ENCODE results near the gene ABTB2.

Gene ABTB2

GRCh38 chr11:34176751-34177209 lies 181.0 kb downstream of the ABTB2 start:
- in situ Hi-C loops (cut with MboI; ENCODE audit: low sequenced_read_pairs) = no loop called here

GRCh38 chr11:34175284-34176019 lies 182.4 kb downstream of the ABTB2 start:
- in situ Hi-C loops (cut with MboI; ENCODE audit: low sequenced_read_pairs) = no loop called here

DNA sequence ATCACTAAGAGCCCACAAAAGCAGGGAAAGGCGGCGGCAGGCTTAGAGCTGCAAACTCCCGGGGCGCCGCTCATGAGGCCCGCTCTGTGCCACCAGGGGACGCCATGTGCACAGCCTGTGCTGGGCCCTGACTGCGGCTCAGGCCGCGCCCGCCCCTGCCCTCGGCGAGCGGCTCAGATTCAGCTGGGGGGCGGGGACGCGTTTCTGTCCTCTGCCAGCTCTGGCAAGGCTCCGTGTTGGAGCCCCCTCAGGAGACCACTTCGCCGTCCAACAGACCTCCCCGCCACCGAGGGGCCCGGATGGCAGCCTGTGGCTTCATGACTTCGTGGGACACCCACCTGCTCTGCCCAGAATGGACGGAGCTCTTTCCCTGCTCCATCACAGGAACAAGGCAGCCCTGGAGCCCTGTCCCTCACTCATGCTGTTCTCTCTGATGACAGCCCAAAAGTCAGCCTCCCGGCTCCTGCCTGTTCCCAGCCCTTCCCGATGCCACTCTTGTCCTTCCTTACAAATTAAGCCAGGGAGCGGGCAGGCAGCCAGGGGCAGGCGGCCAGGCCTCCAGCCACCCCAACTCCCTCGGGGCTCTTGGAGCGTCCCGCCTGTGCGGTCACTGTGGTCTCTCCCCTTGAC lies 183.3 kb downstream of the ABTB2 start:
- in situ Hi-C loops (cut with MboI; ENCODE audit: low sequenced_read_pairs) = no loop called here

- in situ Hi-C loops (cut with MboI; ENCODE audit: low sequenced_read_pairs) = no loop called here
These were observed 184.8 kb downstream of the ABTB2 start for GRCh38 chr11:34173050-34173449.

GRCh38 chr11:34169686-34170085 lies 188.1 kb downstream of the ABTB2 start:
- in situ Hi-C loops (cut with MboI; ENCODE audit: low sequenced_read_pairs) = no loop called here

- in situ Hi-C loops (cut with MboI; ENCODE audit: low sequenced_read_pairs) = no loop called here
These were observed 189.0 kb downstream of the ABTB2 start for GRCh38 chr11:34168642-34169420.

GRCh38 chr11:34167961-34168360 lies 189.8 kb downstream of the ABTB2 start:
- in situ Hi-C loops (cut with MboI; ENCODE audit: low sequenced_read_pairs) = no loop called here

DNA sequence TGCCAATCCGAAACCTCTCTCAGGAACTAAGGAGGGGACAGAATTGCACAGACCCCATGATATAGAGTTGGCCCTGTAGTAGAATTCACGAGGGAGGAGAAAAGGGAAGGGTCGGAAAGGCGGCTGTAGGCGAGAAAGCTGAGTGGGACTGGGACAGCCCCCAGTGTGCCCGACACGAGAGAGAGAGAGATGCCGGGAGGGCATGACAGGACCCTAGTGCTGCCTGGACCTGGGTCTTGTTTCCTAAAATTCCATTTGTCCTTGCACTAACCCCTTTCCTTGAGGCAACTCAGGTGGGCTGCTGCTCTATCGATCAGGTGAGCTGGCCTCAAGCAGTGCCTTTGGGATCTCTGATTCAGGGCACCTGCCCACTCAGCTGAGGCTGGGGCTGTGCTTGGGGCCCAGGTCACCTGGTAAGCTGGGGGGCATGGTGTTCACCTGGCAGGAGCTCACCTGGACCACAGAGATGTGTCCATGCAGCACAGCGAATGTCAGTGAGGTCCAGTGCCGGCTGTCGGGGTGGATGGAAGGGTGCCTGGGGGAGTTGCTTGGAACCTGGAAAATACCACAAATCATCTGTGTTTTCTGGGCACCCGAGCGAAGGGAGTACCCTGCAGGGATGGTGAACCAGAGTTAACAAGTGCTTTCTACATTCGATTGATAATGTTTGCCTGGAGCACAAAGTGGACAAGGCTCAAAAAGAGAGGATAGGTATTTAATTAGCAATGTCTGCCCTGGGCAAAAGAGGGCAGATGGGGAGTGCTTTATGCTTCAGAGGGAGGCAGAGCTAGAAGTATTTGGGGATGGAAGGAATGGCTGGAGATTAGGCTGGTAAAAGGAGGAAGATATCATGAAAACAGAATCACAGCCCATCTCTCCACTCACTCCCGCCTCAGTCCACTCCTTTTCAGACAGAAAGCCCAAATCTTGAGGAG lies 190.7 kb downstream of the ABTB2 start:
- in situ Hi-C loops (cut with MboI; ENCODE audit: low sequenced_read_pairs) = no loop called here

- in situ Hi-C loops (cut with MboI; ENCODE audit: low sequenced_read_pairs) = no loop called here
These were observed 191.8 kb downstream of the ABTB2 start for GRCh38 chr11:34165786-34166555.

- in situ Hi-C loops (cut with MboI; ENCODE audit: low sequenced_read_pairs) = no loop called here
These were observed 192.7 kb downstream of the ABTB2 start for GRCh38 chr11:34165121-34165520.

GRCh38 chr11:34162856-34163255 lies 195.0 kb downstream of the ABTB2 start:
- in situ Hi-C loops (cut with MboI; ENCODE audit: low sequenced_read_pairs) = no loop called here

GRCh38 chr11:34162493-34162820 lies 195.4 kb downstream of the ABTB2 start:
- in situ Hi-C loops (cut with MboI; ENCODE audit: low sequenced_read_pairs) = no loop called here

GRCh38 chr11:34161812-34162492 lies 195.9 kb downstream of the ABTB2 start:
- in situ Hi-C loops (cut with MboI; ENCODE audit: low sequenced_read_pairs) = no loop called here

- in situ Hi-C loops (cut with MboI; ENCODE audit: low sequenced_read_pairs) = no loop called here
These were observed 196.4 kb downstream of the ABTB2 start for GRCh38 chr11:34161361-34161760.

DNA sequence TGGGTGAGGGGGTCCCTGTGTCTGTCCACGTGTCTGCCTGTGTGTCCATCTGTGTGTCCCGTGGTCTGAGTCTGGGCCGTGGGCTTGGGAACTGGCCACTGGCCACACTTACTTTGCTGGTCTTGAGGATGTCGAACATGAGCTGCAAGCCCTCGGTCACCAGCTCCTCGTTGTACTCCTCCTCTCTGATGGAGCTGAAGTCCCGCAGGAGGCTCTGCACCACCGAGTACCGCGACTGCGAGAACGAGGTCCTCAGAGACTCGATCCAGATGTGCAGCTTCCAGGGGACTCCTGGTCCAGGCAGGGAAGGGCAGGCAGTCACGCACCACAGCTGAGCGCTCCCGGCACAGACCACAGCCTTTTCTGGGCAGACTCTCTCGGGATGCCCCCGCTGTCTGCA lies 197.0 kb downstream of the ABTB2 start:
- in situ Hi-C loops (cut with MboI; ENCODE audit: low sequenced_read_pairs) = no loop called here

DNA sequence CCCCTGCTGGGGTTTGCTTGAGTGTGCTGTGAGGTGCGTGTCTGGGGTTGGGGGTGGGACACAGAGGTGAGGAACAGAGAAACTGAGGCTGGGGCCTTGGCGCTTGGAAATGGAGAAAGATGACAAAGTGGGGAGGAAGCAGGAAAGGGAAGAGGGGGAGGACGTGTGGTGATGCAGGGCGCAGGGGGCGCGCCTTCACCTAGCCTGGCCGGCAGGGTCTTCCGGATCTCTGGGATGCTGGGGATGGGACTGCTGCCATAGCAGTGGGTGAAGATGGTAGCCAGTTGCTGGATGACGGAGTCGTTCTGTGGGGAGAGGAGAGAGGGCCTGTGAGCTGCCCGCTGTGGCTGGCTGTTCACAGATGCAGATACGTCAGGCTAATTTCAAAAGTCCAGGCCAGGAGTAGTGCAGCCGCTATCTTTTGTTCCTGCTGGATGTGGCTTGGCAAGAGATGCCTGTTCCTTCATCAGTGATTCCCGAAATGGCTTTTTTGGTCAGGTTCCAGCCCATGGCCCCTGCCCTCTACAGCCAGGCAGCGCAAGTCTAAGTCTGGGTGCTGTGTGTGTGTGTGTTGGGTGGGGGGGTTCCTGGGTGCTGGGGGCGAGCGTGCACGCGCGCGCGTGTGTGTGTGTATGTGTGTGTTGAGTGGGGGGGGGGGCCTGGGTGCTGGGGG lies 197.6 kb downstream of the ABTB2 start:
- in situ Hi-C loops (cut with MboI; ENCODE audit: low sequenced_read_pairs) = no loop called here

- in situ Hi-C loops (cut with MboI; ENCODE audit: low sequenced_read_pairs) = no loop called here
These were observed 199.1 kb downstream of the ABTB2 start for GRCh38 chr11:34158661-34159060.

DNA sequence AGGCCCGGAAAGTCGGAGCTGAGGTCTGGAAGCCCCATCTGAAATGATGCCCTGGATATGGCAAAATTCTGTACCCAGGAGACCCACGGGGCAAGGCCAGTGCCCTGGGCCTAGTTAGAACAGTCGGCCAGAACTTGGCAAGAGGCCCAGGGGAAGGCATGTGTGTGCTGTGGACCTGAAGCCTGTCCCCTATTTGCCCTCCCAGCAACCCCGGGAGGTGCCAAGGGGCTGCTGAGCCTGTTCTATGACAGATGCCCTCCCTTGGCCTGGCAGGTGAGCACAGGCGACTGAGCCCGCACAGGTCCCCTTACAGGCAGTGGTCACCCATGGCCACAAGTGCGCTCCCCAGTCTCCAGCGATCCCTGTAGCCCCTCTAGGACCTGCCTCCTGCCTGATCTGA lies 200.6 kb downstream of the ABTB2 start:
- in situ Hi-C loops (cut with MboI; ENCODE audit: low sequenced_read_pairs) = no loop called here

- in situ Hi-C loops (cut with MboI; ENCODE audit: low sequenced_read_pairs) = no loop called here
These were observed 202.1 kb downstream of the ABTB2 start for GRCh38 chr11:34155757-34156062.

Data from hTERT RPE-1 (cell line).